ENCODE results near the gene PRR15L.

- TF ChIP-seq CTCF (IDR thresholded peaks at IDR 0.05; ENCODE audit: low read depth, low read length), result no peak
- no peak for TF ChIP-seq EZH2phosphoT487 (IDR thresholded peaks at IDR 0.05; ENCODE audit: low read depth)
These were observed 1.9 kb downstream of the PRR15L start for GRCh38 chr17:47955497-47956461.
